Bronchial epithelial cell (primary cell): ENCODE measurements around the gene PRAME. TPM values are rescaled to one million over a fixed set of nuclear protein-coding genes. Genes with fewer than 3 reads are reported as not detected.
"Not testable (repeated sequence)": the region's sequence is repeated elsewhere in the genome, so short reads cannot be mapped to it uniquely, and the experiment has no call there.

ENCODE experiments used
- DNase-seq: peaks from one replicate; pipeline ENCODE4 v3.0.0-alpha.2; 2010; ENCODE audit warnings: low read depth
- FAIRE-seq: peaks from 2 replicates; lab custom pipeline; 2011; peaks lifted over from hg19 to GRCh38; lab: Jason Lieb, UNC
- H3K27me3 ChIP-seq: 2 replicates; pipeline ENCODE4 v1.5.1; 2011; ENCODE audit warnings: low read length; ENCODE audit not compliant: control insufficient read depth, insufficient read depth
- H3K36me3 ChIP-seq: 2 replicates; pipeline ENCODE4 v1.5.1; 2011; ENCODE audit warnings: low read length; ENCODE audit not compliant: control insufficient read depth, insufficient read depth
- H3K4me3 ChIP-seq: 2 replicates; pipeline ENCODE4 v1.5.1; 2011; ENCODE audit warnings: mild to moderate bottlenecking, low read depth, low read length, control low read depth
- total RNA-seq: library from RNA; depleted of rRNA; stranded (reverse); fragments of >200 nt; gene quantifications from 2 replicates; pipeline ENCODE4 v1.2.1, GENCODE V29; 2014
- TF ChIP-seq, protein P1 (sequence below): IDR thresholded peaks from 2 replicates; pipeline ENCODE4 v1.5.1; 2011; ENCODE audit warnings: mild to moderate bottlenecking, moderate library complexity, low read length, control low read depth, inconsistent platforms; ENCODE audit not compliant: insufficient read depth, severe bottlenecking

Gene PRAME
- total RNA-seq, 1 donor from 2014 or later = not detected

- TF ChIP-seq, protein P1, sequence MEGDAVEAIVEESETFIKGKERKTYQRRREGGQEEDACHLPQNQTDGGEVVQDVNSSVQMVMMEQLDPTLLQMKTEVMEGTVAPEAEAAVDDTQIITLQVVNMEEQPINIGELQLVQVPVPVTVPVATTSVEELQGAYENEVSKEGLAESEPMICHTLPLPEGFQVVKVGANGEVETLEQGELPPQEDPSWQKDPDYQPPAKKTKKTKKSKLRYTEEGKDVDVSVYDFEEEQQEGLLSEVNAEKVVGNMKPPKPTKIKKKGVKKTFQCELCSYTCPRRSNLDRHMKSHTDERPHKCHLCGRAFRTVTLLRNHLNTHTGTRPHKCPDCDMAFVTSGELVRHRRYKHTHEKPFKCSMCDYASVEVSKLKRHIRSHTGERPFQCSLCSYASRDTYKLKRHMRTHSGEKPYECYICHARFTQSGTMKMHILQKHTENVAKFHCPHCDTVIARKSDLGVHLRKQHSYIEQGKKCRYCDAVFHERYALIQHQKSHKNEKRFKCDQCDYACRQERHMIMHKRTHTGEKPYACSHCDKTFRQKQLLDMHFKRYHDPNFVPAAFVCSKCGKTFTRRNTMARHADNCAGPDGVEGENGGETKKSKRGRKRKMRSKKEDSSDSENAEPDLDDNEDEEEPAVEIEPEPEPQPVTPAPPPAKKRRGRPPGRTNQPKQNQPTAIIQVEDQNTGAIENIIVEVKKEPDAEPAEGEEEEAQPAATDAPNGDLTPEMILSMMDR = no peak
- no peak for FAIRE-seq
- no peaks in the 10 kb centered on the region for H3K27me3 ChIP-seq
- no peak within 1 kb of the TSS for H3K4me3 ChIP-seq
- no peak for DNase-seq
- H3K36me3 ChIP-seq = no peaks in the 10 kb centered on the region
These were observed 38.9 kb downstream of the PRAME start, which contains the start of gene ZNF280A for GRCh38 chr22:22520020-22520656. Gene ZNF280A (minus strand): TSS chr22:22520270. CDS start chr22:22515630, 4,640 bp downstream.

- TF ChIP-seq, protein P1 = no peak
- Histone ChIP-seq H3K36me3 (no peaks in the 10 kb centered on the region), H3K27me3 (no peaks in the 10 kb centered on the region), H3K4me3 (no peak overlapping the region)
- DNase-seq (no peak), FAIRE-seq (no peak)
These were observed 39.5 kb downstream of the PRAME start for GRCh38 chr22:22519591-22519990.

- FAIRE-seq = no peak
- no peaks in the 10 kb centered on the region for H3K27me3 ChIP-seq
- H3K36me3 ChIP-seq = no peaks in the 10 kb centered on the region
- TF ChIP-seq, protein P1 = no peak
- no peak for DNase-seq
- H3K4me3 ChIP-seq = no peak overlapping the region
These were observed 42.1 kb downstream of the PRAME start for GRCh38 chr22:22516992-22517391.

DNA sequence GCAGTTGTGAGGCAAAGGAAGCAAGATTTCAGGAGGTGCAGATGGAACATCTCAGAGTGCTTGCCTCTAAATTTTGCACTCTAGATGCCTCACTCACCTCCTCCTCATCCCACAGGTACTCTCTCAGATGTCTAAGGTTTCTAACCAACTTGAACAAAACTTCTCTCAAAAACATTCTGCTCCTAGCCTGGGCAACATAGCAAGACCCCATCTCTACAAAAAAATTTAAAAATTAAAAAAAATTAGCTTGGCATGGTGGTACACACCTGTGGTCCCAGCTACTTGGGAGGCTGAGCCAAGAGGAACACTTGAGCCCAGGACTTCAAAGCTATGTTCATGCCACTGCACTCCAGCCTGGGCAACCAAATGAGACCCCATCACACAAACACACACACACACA is 43.2 kb downstream of the PRAME start:
- FAIRE-seq (no peak), DNase-seq (no peak)
- no peaks in the 10 kb centered on the region for H3K36me3 ChIP-seq
- no peaks in the 10 kb centered on the region for H3K27me3 ChIP-seq
- H3K4me3 ChIP-seq = no peak overlapping the region
- TF ChIP-seq, protein P1 = no peak

DNA sequence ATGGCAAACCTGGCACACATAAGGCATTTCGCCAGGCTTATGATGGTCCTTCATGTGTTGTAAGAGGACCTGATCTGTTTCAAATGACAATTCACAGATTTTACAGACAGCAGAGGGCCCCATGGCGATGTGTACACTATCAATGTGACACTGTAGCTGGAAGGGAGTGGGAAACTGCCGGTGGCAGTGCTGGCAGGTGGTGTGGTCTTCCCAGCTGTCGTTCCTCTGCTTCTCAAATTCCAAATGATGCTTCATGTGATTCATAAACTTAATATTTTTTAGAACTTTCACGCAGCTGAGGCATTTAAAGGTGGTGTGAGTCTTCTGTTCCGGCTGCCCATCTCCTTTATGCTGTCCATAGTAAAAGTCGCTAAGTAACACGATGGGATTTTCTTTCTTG is 44.6 kb downstream of the PRAME start:
- H3K36me3 ChIP-seq, DNase-seq, H3K27me3 ChIP-seq, H3K4me3 ChIP-seq: not testable (repeated sequence)
- FAIRE-seq = peak; percentile 62

DNA sequence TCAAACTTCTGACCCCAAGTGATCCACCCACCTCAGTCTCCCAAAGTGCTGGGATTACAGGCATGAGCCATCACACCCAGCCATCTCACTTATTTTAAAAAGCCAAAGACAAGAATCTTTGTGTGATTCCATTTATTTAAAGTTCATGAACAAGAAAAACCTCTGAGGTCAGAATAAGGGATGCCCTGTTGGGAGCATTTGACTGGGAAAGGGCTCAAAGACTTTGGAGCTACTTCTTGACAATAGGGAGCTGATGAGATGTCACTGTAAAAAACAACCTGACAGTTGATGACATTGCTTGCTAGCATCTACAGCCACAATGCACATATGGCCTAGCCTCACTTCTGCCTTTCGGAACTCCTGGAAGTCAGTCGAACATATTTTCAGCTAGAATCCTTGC is 45.4 kb downstream of the PRAME start:
- H3K4me3 ChIP-seq = no peak overlapping the region
- no peaks in the 10 kb centered on the region for H3K27me3 ChIP-seq
- TF ChIP-seq, protein P1 = no peak
- no peak for FAIRE-seq
- DNase-seq = no peak
- H3K36me3 ChIP-seq = no peaks in the 10 kb centered on the region
